Stimulated activated CD8-positive, alpha-beta memory T cell treated with anti-CD3 and anti-CD28 coated beads, Interleukin-4, amount 100 ng/mL, for 48 hours (primary cell): Measurements from ENCODE around the gene ABI1.

Experiments used
- DNase-seq: peaks from one replicate; pipeline ENCODE4 v3.0.0-alpha.2; 2020

ABI1 gene

GRCh38 chr10:26854524-26854923 lies 6.2 kb downstream of the ABI1 start:
- DNase-seq: no peak

- no peak for DNase-seq
These were observed 16.3 kb downstream of the ABI1 start for GRCh38 chr10:26844396-26844975.

GRCh38 chr10:26843736-26844135 lies 17.0 kb downstream of the ABI1 start:
- no peak for DNase-seq

GRCh38 chr10:26841733-26842317 lies 18.9 kb downstream of the ABI1 start:
- DNase-seq: no peak

- no peak for DNase-seq
These were observed 19.6 kb downstream of the ABI1 start for GRCh38 chr10:26840938-26841732.

- no peak for DNase-seq
These were observed 20.7 kb downstream of the ABI1 start for GRCh38 chr10:26839966-26840627.

GRCh38 chr10:26837139-26837538 lies 23.6 kb downstream of the ABI1 start:
- DNase-seq: no peak

GRCh38 chr10:26835025-26835424 lies 25.7 kb downstream of the ABI1 start:
- no peak for DNase-seq

GRCh38 chr10:26832960-26833359 lies 27.8 kb downstream of the ABI1 start:
- no peak for DNase-seq

- no peak for DNase-seq
These were observed 28.8 kb downstream of the ABI1 start for GRCh38 chr10:26831936-26832335.

- no peak for DNase-seq
These were observed 30.8 kb downstream of the ABI1 start for GRCh38 chr10:26829810-26830515.

- DNase-seq: no peak
These were observed 36.6 kb downstream of the ABI1 start for GRCh38 chr10:26824015-26824690.

- no peak for DNase-seq
These were observed 38.8 kb downstream of the ABI1 start for GRCh38 chr10:26821699-26822570.

GRCh38 chr10:26815500-26815899 lies 45.3 kb downstream of the ABI1 start:
- DNase-seq: no peak

- no peak for DNase-seq
These were observed 50.2 kb downstream of the ABI1 start for GRCh38 chr10:26810435-26811026.

- DNase-seq: no peak
These were observed 50.8 kb downstream of the ABI1 start for GRCh38 chr10:26809973-26810372.

GRCh38 chr10:26807532-26807931 lies 53.2 kb downstream of the ABI1 start:
- DNase-seq: no peak

GRCh38 chr10:26806557-26806956 lies 54.2 kb downstream of the ABI1 start:
- no peak for DNase-seq

- DNase-seq: no peak
These were observed 55.1 kb downstream of the ABI1 start for GRCh38 chr10:26805567-26806245.
